Esophagus squamous epithelium (tissue), 5 donors: ENCODE measurements around the gene CCDC92. TPM values are rescaled to one million over a fixed set of nuclear protein-coding genes. Genes with fewer than 3 reads are reported as not detected.

Experiments
- DNase-seq: peaks from one replicate; lab custom pipeline; 2025; lab: John Stamatoyannopoulos, UW
- H3K27ac ChIP-seq, 4 donors: fragments of 200-600 bp; sonication (generic); one replicate each; pipeline ENCODE4 v1.5.1; 2016 to 2019; ENCODE audit warnings: mild to moderate bottlenecking in 1 of 4
- H3K27me3 ChIP-seq, 4 donors: fragments of 200-600 bp; sonication (generic); 1 replicate in 3 of 4; 2 replicates in 1 of 4; pipeline versions ENCODE4 v1.5.1 to v1.6.0; 2017 to 2021; ENCODE audit warnings: antibody characterized with exemption in 1 of 4
- H3K36me3 ChIP-seq, 3 donors: fragments of 200-600 bp; sonication (generic); one replicate each; pipeline ENCODE4 v1.5.1; 2016 to 2019
- H3K4me1 ChIP-seq, 3 donors: fragments of 200-600 bp; sonication (generic); one replicate each; pipeline ENCODE4 v1.5.1; 2017 to 2019
- H3K4me3 ChIP-seq, 4 donors: fragments of 200-600 bp; sonication (generic); 1 replicate in 3 of 4; 2 replicates in 1 of 4; pipeline ENCODE4 v1.5.1; 2016 to 2019; ENCODE audit warnings: mild to moderate bottlenecking in 2 of 4, moderate library complexity in 1 of 4
- H3K9me3 ChIP-seq, 3 donors: fragments of 200-600 bp; sonication (generic); one replicate each; pipeline ENCODE4 v1.5.1; 2016 to 2019
- CTCF ChIP-seq, 6 experiments: fragments of 450-650 bp in 4 of 6; fragments of 200-600 bp in 2 of 6; sonication (generic) in 2 of 6; IDR thresholded peaks; one replicate each; pipeline ENCODE4 v1.5.1; 2016 to 2019; ENCODE audit warnings: antibody characterized with exemption in 6 of 6, mild to moderate bottlenecking in 4 of 6, moderate library complexity in 4 of 6
- POLR2A ChIP-seq, 4 donors: fragments of 450-650 bp; IDR thresholded peaks; one replicate each; pipeline ENCODE4 v1.6.1; 2017; ENCODE audit warnings: antibody characterized with exemption in 4 of 4, mild to moderate bottlenecking in 4 of 4, moderate library complexity in 3 of 4
- WGBS, 2 donors: methylation state at CpG; one replicate each; pipeline ENCODE4 v1.1.5; 2018; 5-methylcytosine and 5-hydroxymethylcytosine counted together
- intact Hi-C: fragments of 100-400 bp; cut with DNase I; formaldehyde crosslinking; loops from one replicate; pipeline ENCODE4 v1.15.0; 2022
- total RNA-seq, 4 donors: library from RNA; depleted of rRNA; stranded (reverse); fragments of >200 nt; gene quantifications; one replicate each; pipeline ENCODE4 v1.1.0, GENCODE V29; 2016
- donor health status: DM: yes; HTN: yes; CAD: no.

CCDC92 gene
- total RNA-seq, 4 donors from 2014 or later: 7.2 to 16.2 (median 11.4) TPM

GRCh38 chr12:123957196-123957595, 15.4 kb downstream of the CCDC92 start:
- intact Hi-C loops: no loop called here
- WGBS, 2 donors: 70 to 85% methylated on average over 1 to 3 of the region's 3 CpGs
- H3K9me3 ChIP-seq: no peaks in the 10 kb centered on the region
- no peak for DNase-seq
- TF ChIP-seq CTCF (IDR thresholded peaks at IDR 0.05) (no peak), POLR2A (IDR thresholded peaks at IDR 0.05) (no peak)
- no peak overlapping the region for H3K27ac ChIP-seq
- H3K4me1 ChIP-seq: peaks cover 0 to 2% (median 0%) of the 10 kb centered on the region in 3 donors
- no peaks in the 10 kb centered on the region for H3K36me3 ChIP-seq
- no peak overlapping the region for H3K4me3 ChIP-seq
- H3K27me3 ChIP-seq: no peaks in the 10 kb centered on the region

DNA sequence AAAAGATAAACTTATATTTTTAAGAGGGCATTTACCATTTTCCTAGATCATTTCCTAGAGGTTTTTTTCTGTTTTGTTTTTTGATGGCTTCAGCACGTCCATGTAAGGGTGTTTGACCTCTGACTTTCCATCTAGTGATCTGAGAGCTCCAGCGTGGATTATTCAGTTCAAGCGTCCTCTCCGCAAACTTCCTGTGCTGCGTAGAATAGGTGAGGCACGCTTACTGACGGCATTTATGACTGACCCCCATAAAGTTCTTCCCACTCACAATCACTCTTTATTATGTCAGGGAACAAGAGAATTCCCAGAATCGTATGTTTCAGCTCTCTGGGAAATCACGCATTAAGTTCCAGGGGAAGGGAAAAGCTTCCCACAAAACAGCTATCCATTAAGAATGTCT, 16.4 kb downstream of the CCDC92 start:
- Histone ChIP-seq H3K4me1 (peaks cover 0 to 4% (median 0%) of the 10 kb centered on the region in 3 donors), H3K36me3 (no peaks in the 10 kb centered on the region), H3K27me3 (no peaks in the 10 kb centered on the region), H3K4me3 (no peak overlapping the region), H3K9me3 (no peaks in the 10 kb centered on the region), H3K27ac (no peak overlapping the region)
- intact Hi-C loops: no loop called here
- 87 to 88% methylated on average over 9 of the region's 9 CpGs for WGBS, 2 donors
- DNase-seq: no peak
- TF ChIP-seq POLR2A (IDR thresholded peaks at IDR 0.05) (no peak), CTCF (IDR thresholded peaks at IDR 0.05) (no peak)

- DNase-seq: no peak
- Histone ChIP-seq H3K27ac (no peak overlapping the region), H3K9me3 (no peaks in the 10 kb centered on the region), H3K4me1 (peaks cover 0 to 4% (median 0%) of the 10 kb centered on the region in 3 donors), H3K36me3 (no peaks in the 10 kb centered on the region), H3K27me3 (no peaks in the 10 kb centered on the region), H3K4me3 (no peak overlapping the region)
- intact Hi-C loops: no loop called here
- TF ChIP-seq POLR2A (IDR thresholded peaks at IDR 0.05) (no peak), CTCF (IDR thresholded peaks at IDR 0.05) (no peak)
- WGBS, 2 donors: 89 to 95% methylated on average over 5 to 7 of the region's 10 CpGs
Measured at GRCh38 chr12:123954647-123955350, 17.8 kb downstream of the CCDC92 start.

- H3K4me3 ChIP-seq: no peak overlapping the region
- H3K27ac ChIP-seq: no peak overlapping the region
- H3K27me3 ChIP-seq: no peaks in the 10 kb centered on the region
- peaks cover 0 to 4% (median 0%) of the 10 kb centered on the region in 3 donors for H3K4me1 ChIP-seq
- no peaks in the 10 kb centered on the region for H3K36me3 ChIP-seq
- no peak for DNase-seq
- intact Hi-C loops: no loop called here
- no peaks in the 10 kb centered on the region for H3K9me3 ChIP-seq
- 73 to 83% methylated on average over 2 of the region's 2 CpGs for WGBS, 2 donors
- TF ChIP-seq CTCF (IDR thresholded peaks at IDR 0.05): no peak
- no peak for TF ChIP-seq POLR2A (IDR thresholded peaks at IDR 0.05)
Measured at GRCh38 chr12:123952037-123952436, 20.6 kb downstream of the CCDC92 start.

GRCh38 chr12:123951467-123951866, 21.2 kb downstream of the CCDC92 start:
- H3K27me3 ChIP-seq: no peaks in the 10 kb centered on the region
- TF ChIP-seq POLR2A (IDR thresholded peaks at IDR 0.05): no peak
- TF ChIP-seq CTCF (IDR thresholded peaks at IDR 0.05): no peak
- WGBS, 2 donors: 82 to 84% methylated on average over 4 of the region's 4 CpGs
- no peaks in the 10 kb centered on the region for H3K36me3 ChIP-seq
- H3K9me3 ChIP-seq: no peaks in the 10 kb centered on the region
- peaks cover 0 to 4% (median 0%) of the 10 kb centered on the region in 3 donors for H3K4me1 ChIP-seq
- intact Hi-C loops: no loop called here
- no peak for DNase-seq
- no peak overlapping the region for H3K4me3 ChIP-seq
- H3K27ac ChIP-seq: no peak overlapping the region
